HEK293 (cell line): ENCODE measurements around the gene KSR1.

Experiments
- CTCF ChIA-PET: fragments of 350-600 bp; formaldehyde crosslinking; extraction: SDS; loops from one replicate; lab custom pipeline; 2021; ENCODE audit warnings: antibody characterized with exemption; lab: Yijun Ruan, JAX
- POLR2A ChIA-PET: fragments of 300-600 bp; formaldehyde crosslinking; extraction: SDS; loops from one replicate; lab custom pipeline; 2020; ENCODE audit warnings: antibody characterized with exemption, inconsistent platforms; lab: Yijun Ruan, JAX
- H3K27ac ChIP-seq: fragments of 200-500 bp; sonication (Bioruptor generic); 2 replicates; pipeline ENCODE4 v1.5.1; 2014; ENCODE audit warnings: low read depth, low read length, control low read depth, inconsistent platforms; ENCODE audit errors: extremely low read depth
- H3K36me3 ChIP-seq, 2 experiments: fragments of 200-500 bp in 1 of 2; sonication (Bioruptor generic) in 1 of 2; 1 replicate in 1 of 2; 2 replicates in 1 of 2; pipeline ENCODE4 v1.5.1; 2014 to 2017; ENCODE audit warnings: inconsistent platforms in 2 of 2, low read length in 2 of 2; ENCODE audit not compliant: control insufficient read depth in 2 of 2, insufficient read depth in 1 of 2
- H3K4me1 ChIP-seq: fragments of 200-500 bp; sonication (Bioruptor generic); 2 replicates; pipeline ENCODE4 v1.5.1; 2014; ENCODE audit warnings: mild to moderate bottlenecking, low read length, inconsistent platforms; ENCODE audit not compliant: control insufficient read depth, insufficient read depth
- H3K4me3 ChIP-seq: 2 replicates; pipeline ENCODE4 v1.5.1; 2011; ENCODE audit warnings: low read depth, mild to moderate bottlenecking, control low read depth, low read length, moderate library complexity
- H3K9me3 ChIP-seq: fragments of 200-500 bp; sonication (Bioruptor generic); 2 replicates; pipeline ENCODE4 v1.5.1; 2014; ENCODE audit warnings: low read depth, low read length, inconsistent platforms; ENCODE audit not compliant: control insufficient read depth, insufficient read depth
- ATF2 ChIP-seq: fragments of 450-650 bp; formaldehyde crosslinking; IDR thresholded peaks from 2 replicates; pipeline ENCODE4 v1.5.1; 2016; ENCODE audit warnings: missing biosample characterization, missing genetic modification characterization, low read depth
- BCL11A ChIP-seq: fragments of 450-650 bp; formaldehyde crosslinking; IDR thresholded peaks from 2 replicates; pipeline ENCODE4 v1.5.1; 2016; ENCODE audit warnings: low read depth, missing biosample characterization, missing genetic modification characterization
- BCL11B ChIP-seq: fragments of 450-650 bp; formaldehyde crosslinking; IDR thresholded peaks from 2 replicates; pipeline ENCODE4 v1.5.1; 2016; ENCODE audit warnings: low read depth, missing biosample characterization, missing genetic modification characterization
- KLF9 ChIP-seq: fragments of 450-650 bp; formaldehyde crosslinking; IDR thresholded peaks from 2 replicates; pipeline ENCODE4 v1.5.1; 2016; ENCODE audit warnings: missing biosample characterization, missing genetic modification characterization, low read depth
- OSR2 ChIP-seq: fragments of 450-650 bp; formaldehyde crosslinking; IDR thresholded peaks from 2 replicates; pipeline ENCODE4 v1.5.1; 2016; ENCODE audit warnings: missing biosample characterization, missing genetic modification characterization
- SP7 ChIP-seq: fragments of 450-650 bp; formaldehyde crosslinking; IDR thresholded peaks from 2 replicates; pipeline ENCODE4 v1.5.1; 2016; ENCODE audit warnings: missing biosample characterization, missing genetic modification characterization
- WT1 ChIP-seq: fragments of 450-650 bp; formaldehyde crosslinking; IDR thresholded peaks from 2 replicates; pipeline ENCODE4 v1.5.1; 2016; ENCODE audit warnings: missing biosample characterization, missing genetic modification characterization
- ZBTB10 ChIP-seq: fragments of 450-650 bp; formaldehyde crosslinking; IDR thresholded peaks from 2 replicates; pipeline ENCODE4 v1.5.1; 2016; ENCODE audit warnings: missing biosample characterization, missing genetic modification characterization
- ZBTB17 ChIP-seq: fragments of 450-650 bp; formaldehyde crosslinking; IDR thresholded peaks from 2 replicates; pipeline ENCODE4 v1.5.1; 2016; ENCODE audit warnings: missing biosample characterization, missing genetic modification characterization
- ZBTB8A ChIP-seq: fragments of 450-650 bp; formaldehyde crosslinking; IDR thresholded peaks from 2 replicates; pipeline ENCODE4 v1.5.1; 2016; ENCODE audit warnings: missing biosample characterization, missing genetic modification characterization
- ZNF10 ChIP-seq: fragments of 450-650 bp; formaldehyde crosslinking; IDR thresholded peaks from 2 replicates; pipeline ENCODE4 v1.5.1; 2017; ENCODE audit warnings: missing biosample characterization, missing genetic modification characterization
- ZNF133 ChIP-seq: fragments of 450-650 bp; formaldehyde crosslinking; IDR thresholded peaks from 2 replicates; pipeline ENCODE4 v1.5.1; 2016; ENCODE audit warnings: missing biosample characterization, missing genetic modification characterization
- ZNF2 ChIP-seq: fragments of 450-650 bp; formaldehyde crosslinking; IDR thresholded peaks from 2 replicates; pipeline ENCODE4 v1.5.1; 2016; ENCODE audit warnings: missing biosample characterization, missing genetic modification characterization
- ZNF37A ChIP-seq: fragments of 450-650 bp; IDR thresholded peaks from 2 replicates; pipeline ENCODE4 v1.5.1; 2018; ENCODE audit warnings: missing biosample characterization, missing genetic modification characterization
- ZNF585B ChIP-seq: fragments of 450-650 bp; formaldehyde crosslinking; IDR thresholded peaks from 2 replicates; pipeline ENCODE4 v1.5.1; 2016; ENCODE audit warnings: missing biosample characterization, missing genetic modification characterization
- ZNF600 ChIP-seq: fragments of 450-650 bp; formaldehyde crosslinking; IDR thresholded peaks from 2 replicates; pipeline ENCODE4 v1.5.1; 2016; ENCODE audit warnings: missing biosample characterization, missing genetic modification characterization
- ZNF629 ChIP-seq: fragments of 450-650 bp; formaldehyde crosslinking; IDR thresholded peaks from 2 replicates; pipeline ENCODE4 v1.5.1; 2017; ENCODE audit warnings: missing biosample characterization, missing genetic modification characterization
- ZNF639 ChIP-seq: fragments of 450-650 bp; formaldehyde crosslinking; IDR thresholded peaks from 2 replicates; pipeline ENCODE4 v1.5.1; 2016; ENCODE audit warnings: missing biosample characterization, missing genetic modification characterization
- ZNF692 ChIP-seq: fragments of 450-650 bp; formaldehyde crosslinking; IDR thresholded peaks from 2 replicates; pipeline ENCODE4 v1.5.1; 2016; ENCODE audit warnings: missing biosample characterization, missing genetic modification characterization
- ZNF792 ChIP-seq: fragments of 450-650 bp; formaldehyde crosslinking; IDR thresholded peaks from 2 replicates; pipeline ENCODE4 v1.5.1; 2016; ENCODE audit warnings: missing biosample characterization, missing genetic modification characterization

KSR1 gene

GRCh38 chr17:27477050-27477888, 21.0 kb downstream of the KSR1 start (continued):
- TF ChIP-seq ZBTB10 (no peak), ZNF792 (tag by site-specific recombination) (no peak)

- no peaks in the 10 kb centered on the region for H3K9me3 ChIP-seq
- H3K4me1 ChIP-seq = peaks cover 5% of the 10 kb centered on the region
- H3K4me3 ChIP-seq = no peak overlapping the region
- no peak overlapping the region for H3K27ac ChIP-seq
- CTCF ChIA-PET = interaction anchor here (1.0 kb wide), 1 partner anchor 10 kb away, joined by 5 read pairs; no protein-coding TSS in a partner anchor
- H3K36me3 ChIP-seq = no peaks in the 10 kb centered on the region
- POLR2A ChIA-PET = no interaction called here
- TF ChIP-seq OSR2 (tag by site-specific recombination) (0 out of 2 replicates have a peak, but pooled peaks have one; percentile 13), ZNF10 (tag by site-specific recombination) (no peak), ATF2 (tag by site-specific recombination) (peak; percentile 70), ZNF629 (tag by site-specific recombination) (peak; percentile 79), ZNF37A (tag by site-specific recombination) (no peak), SP7 (tag by site-specific recombination) (no peak), ZNF2 (tag by site-specific recombination) (no peak), ZBTB8A (tag by site-specific recombination) (0 out of 2 replicates have a peak, but pooled peaks have one; percentile 25), BCL11A (tag by site-specific recombination) (no peak), ZNF639 (0 out of 2 replicates have a peak, but pooled peaks have one; percentile 23), ZNF585B (no peak), WT1 (tag by site-specific recombination) (no peak), ZNF133 (tag by site-specific recombination) (no peak), ZNF692 (no peak), ZNF600 (tag by site-specific recombination) (0 out of 2 replicates have a peak, but pooled peaks have one; percentile 31), KLF9 (tag by site-specific recombination) (no peak), BCL11B (tag by site-specific recombination) (no peak), ZBTB17 (tag by site-specific recombination) (no peak)
Observed at GRCh38 chr17:27477971-27478684, 21.9 kb downstream of the KSR1 start.
